Stimulated activated naive CD4-positive, alpha-beta T cell (primary cell): Measurements from ENCODE around the gene ATF7.
A peak's percentile ranks its signal among the peaks of the same experiment; 100 is the strongest.

Experiments
- DNase-seq, 6 experiments: peaks; one replicate each; lab custom pipeline; 2025; lab: John Stamatoyannopoulos, UW

The ATF7 gene

DNA sequence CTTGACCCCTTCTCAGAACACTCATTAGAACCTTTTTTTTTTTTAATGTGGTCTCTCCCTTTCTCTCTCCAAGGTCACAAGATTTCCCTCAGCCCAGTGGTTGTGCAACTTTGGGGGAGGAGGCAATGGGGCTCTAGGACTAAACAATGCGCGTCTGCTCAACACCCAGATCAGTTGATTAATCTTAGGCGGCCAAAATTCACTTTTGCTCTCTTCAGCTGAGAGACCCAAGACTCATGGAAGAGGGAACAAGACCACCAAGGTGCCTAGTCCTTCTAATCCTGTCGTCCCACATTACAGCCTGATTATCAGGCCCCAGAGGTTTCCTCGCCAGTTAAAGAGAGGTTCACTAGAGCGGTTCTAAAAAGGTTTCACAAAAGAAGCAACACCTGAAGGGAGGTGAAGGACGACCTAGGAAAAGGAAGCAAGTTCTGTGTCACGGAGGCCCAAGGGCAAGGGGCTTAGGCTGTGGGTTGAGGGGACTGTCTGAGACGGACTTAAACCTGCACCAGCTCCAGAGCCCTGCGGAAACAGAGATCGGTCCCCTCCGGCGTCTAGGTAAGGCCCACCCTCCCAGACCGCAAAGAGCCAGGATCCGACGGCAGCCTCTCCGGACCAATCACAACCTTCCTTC is 125.9 kb downstream of the ATF7 start:
- peak in 1 of 6 experiments; percentile 23 for DNase-seq

- DNase-seq, result peak; percentile 36 to 74 (median 64)
Measured at GRCh38 chr12:53499266-53500141, 126.7 kb downstream of the ATF7 start, which contains the start of gene MAP3K12. Gene MAP3K12, minus strand, starts transcription at chr12:53499458. Its CDS starts 12,067 bp downstream, at chr12:53487391.

DNA sequence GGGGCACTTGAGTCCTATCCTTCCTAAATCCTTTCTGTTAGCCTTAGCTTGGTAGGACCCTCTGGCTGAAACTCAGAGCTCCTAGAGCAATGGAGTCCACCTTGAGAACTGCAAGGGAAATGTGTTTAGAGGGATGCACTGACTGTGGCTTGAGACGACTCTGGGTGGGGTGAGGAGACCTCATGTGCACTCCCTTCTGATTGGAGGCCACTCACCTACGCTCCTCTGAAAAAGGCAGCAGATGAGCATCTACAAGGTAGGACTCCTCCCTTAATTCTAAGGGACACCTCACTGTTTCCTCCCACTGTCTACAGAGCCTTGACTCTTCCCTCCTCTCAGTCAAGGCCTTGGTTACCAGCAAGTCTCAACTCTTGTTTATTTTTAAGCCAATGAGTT is 127.9 kb downstream of the ATF7 start:
- DNase-seq, result no peak

DNA sequence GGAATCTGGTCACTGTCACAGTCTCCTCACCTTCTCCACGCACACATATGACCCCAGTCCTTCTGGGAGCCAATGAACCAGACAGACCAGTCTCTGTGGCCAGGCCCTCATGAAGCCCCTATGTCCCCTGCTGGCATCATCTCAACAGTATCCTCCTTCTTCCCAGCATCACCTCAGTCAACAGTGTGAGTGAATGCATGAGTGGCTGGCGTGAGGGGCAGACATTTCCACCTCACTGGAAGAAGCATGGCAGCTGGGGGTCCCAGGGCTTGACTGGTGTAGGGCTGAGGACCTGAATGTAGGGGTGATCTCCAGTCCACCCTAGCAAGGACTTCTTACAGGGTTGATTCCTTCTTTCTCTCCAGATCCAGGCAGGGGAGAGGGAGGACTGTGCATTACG is 128.7 kb downstream of the ATF7 start:
- no peak for DNase-seq

GRCh38 chr12:53496752-53497032 is 129.5 kb downstream of the ATF7 start:
- no peak for DNase-seq

GRCh38 chr12:53495903-53496751 is 130.1 kb downstream of the ATF7 start:
- no peak for DNase-seq

GRCh38 chr12:53493610-53494391 is 132.4 kb downstream of the ATF7 start:
- DNase-seq, result no peak

DNA sequence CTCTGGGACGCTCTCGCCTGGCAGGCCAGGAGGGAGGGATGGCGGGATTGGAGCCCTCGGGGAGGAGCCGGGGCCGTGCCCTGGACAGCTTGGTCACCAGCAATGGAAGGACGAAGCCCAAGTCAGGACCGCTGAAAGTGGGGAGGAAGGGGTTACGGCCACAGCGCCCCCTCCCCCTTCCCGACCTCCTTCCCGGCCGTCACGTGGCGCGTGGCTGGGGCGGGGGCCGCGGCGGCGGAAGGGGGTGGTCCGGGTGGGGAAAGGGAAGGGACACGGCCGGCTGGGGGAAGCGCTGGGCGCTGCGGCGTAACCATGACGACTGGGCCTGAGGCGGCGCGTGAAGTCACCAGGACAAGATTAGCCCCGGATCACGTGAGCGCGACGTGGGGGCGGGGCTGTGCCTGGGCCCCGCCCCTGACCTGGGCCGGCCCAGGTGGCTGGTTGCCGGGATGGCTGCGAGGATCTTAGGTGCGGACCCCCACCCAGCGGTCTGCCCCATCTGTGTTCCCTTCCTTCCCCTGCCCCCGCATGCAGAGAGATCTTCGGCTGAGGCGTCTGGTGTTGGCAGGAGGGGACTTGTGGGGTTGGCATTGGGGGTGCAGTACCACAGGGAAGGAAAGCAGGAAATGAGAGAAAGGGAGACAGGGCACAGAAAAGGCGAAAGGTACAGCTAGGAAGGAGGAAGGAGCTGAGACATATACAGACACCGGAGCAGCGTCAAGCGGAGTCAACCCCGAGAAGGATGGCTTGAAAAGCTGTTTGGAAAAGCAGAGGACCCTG is 133.2 kb downstream of the ATF7 start:
- peak; percentile 65 to 89 (median 82) for DNase-seq

DNA sequence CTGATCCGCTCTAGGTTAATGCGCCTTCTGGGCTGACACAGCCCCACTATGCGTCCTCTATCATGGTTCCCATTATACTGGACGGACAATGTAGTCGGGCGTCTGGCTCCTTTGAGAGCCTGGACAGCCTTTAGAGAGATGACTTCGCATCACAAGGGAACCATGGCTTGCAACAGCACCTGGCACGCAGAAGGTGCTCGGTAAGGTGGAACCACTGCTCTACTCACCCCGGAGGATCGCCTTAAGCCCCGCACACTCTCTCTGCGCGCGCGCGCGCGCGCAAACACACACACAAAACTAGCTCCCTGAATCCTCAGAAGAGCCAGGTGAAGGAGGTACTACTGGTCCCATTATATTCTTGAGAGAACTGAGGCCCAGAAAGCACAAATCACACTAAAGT is 134.0 kb downstream of the ATF7 start:
- peak in 3 of 6 experiments; percentile 11 to 39 (median 26) for DNase-seq

DNA sequence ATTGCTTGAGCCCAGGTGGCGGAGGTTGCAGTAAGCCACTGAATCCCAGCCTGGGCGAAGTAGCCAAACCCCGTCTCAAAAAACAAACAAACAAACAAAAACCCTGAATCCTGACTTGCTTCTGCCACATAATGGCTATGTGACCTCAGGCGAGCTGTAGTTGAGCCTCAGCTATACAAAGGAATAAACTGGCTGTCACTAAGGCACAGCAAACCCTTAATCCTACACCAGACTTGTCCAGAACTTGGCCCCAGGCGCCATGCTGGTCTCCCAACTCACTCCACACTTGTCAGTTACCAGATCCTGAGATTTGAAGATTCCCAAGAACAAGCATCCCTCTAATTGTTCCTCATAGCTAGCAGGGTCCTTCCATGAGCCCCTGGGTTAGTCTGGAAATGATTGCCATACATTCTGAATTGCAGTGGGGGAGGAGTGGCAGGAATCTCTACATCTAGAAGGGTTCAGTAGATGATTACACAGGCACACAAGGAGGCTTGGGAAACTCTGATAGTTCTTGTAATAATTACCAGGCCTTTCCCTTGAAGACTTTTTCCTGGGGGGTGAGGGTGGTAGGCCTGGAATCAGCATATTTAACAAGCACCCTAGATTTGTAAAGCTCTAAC is 136.8 kb downstream of the ATF7 start:
- no peak for DNase-seq

DNA sequence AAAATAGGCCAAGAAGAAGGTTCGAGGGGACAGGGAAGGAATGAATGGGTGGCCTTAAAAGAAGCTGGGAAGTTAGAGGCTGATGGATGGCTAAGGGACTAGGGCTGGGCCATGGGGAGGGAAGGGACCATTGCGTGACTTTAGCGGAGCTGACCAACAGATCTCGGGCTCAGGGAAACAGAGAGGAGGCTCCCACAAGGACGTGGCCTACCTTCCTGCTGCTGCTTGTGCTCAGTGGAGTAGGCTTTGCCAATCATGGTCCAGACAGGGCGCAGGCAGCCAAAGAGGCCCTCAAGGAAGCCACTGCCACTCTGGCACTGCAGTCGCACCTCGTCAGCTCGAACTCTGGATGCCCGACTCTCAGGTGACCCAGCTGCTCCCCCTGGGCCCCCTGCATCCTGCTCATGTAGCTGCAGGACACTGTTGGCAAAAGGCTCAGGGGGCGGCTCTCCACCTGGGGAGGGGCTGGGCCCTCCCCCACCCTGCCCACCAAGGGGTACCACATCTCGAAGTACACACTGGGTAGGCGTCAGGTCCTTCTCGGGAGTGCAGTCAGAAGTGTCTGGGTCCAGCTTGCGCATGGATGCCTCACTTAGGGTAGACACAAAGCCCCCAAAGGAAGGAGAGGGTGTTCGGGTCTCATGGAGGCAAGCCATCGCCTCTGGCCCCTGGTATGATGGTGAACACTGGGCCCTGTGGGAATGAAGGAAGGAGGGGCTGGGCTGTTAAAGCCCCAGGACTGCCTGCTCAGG is 139.3 kb downstream of the ATF7 start:
- no peak for DNase-seq

GRCh38 chr12:53485955-53486735 is 140.0 kb downstream of the ATF7 start:
- DNase-seq, result no peak

- no peak for DNase-seq
Measured at GRCh38 chr12:53484686-53485575, 141.3 kb downstream of the ATF7 start.

DNA sequence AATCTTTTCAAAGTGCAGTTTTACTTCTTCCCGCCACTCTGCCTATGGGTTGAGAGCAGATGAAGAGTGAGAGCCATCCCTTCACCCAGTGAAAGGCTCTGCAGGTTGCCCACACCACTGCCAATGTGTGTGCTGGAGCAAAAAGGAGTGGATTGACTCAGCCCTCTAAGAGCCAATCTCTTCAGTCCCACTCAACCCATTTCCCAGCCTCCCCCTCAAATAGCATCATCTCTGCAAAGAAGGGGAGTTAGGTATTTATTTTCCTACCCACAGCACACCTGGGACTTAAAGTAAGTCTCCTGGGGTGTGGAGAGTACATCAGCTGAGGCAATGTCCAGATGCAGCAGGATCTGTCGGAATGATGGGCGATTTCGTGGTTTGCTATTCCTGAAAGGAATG is 142.2 kb downstream of the ATF7 start:
- DNase-seq, result no peak

DNA sequence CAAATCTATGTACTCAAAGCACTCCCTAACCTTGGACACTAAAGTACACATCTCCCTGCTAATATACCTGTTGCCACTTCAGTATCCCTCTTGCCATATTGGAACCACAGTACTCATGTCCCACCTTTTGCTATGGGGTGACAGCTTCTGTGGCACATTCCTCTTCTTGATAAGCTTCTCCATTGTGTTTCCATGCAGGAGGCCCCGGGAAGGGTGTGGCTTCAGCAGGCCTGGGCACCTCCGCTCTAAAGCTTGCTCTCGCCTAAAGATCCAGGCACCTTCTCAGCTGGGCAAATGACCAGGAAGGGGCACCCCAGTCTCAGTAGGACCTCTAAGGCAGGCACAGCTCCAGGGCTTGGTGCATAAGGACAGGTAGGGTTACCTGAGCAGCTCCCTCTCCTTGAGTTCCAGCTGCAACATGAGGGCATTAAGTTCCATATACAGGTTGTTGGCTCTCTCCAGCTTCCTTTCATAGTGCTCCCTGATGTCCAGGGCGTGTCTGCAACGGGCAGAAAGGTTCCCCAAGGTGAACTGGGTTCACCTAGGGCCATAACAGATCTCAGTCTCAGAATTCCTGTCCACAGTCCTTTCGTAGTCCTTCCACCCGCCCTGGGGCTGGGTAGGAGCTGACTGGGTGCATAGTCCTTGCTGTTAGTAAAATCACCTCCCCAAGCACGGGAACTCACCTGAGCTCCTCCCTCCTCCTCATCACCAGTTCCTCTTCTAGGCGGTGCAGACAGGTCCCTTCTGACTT is 142.8 kb downstream of the ATF7 start:
- no peak for DNase-seq

- no peak for DNase-seq
Measured at GRCh38 chr12:53482626-53483168, 143.5 kb downstream of the ATF7 start.
